Measurements from ENCODE around the gene ALK.

DNA sequence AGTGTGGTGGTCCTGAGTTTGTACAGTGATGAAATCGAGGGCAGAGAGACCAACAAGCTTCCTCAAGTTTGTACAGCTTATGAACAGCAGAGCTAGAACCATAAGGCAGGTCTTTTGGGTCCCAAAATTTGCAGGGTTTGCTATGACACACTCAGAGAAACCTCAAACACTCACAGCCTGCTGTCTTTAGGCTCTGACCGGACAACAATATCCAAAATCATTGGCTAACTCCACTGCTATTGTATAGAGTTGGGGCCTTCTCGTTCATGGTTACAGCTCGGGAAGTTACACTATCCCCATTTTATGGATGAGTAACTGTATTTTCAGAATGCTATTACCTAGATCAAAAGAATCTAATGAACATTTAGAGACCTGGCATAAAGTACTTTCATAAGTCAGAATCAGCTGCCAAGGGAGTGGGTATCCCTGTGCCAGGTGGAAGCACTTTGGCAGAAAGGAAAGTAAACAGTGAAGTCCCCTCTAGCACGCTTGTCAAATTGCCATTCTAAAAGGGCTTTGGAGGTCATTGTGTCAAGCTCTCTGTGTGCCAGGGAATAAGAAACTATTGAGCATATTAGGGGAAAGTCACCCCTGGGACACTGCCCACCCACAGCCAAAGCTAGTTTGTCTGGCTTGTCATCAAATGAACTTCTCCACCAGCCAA lies 331.8 kb downstream of the ALK start:
- TF ChIP-seq, protein P1, sequence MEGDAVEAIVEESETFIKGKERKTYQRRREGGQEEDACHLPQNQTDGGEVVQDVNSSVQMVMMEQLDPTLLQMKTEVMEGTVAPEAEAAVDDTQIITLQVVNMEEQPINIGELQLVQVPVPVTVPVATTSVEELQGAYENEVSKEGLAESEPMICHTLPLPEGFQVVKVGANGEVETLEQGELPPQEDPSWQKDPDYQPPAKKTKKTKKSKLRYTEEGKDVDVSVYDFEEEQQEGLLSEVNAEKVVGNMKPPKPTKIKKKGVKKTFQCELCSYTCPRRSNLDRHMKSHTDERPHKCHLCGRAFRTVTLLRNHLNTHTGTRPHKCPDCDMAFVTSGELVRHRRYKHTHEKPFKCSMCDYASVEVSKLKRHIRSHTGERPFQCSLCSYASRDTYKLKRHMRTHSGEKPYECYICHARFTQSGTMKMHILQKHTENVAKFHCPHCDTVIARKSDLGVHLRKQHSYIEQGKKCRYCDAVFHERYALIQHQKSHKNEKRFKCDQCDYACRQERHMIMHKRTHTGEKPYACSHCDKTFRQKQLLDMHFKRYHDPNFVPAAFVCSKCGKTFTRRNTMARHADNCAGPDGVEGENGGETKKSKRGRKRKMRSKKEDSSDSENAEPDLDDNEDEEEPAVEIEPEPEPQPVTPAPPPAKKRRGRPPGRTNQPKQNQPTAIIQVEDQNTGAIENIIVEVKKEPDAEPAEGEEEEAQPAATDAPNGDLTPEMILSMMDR (conservative IDR thresholded peaks at IDR 0.05; ENCODE audit: low read depth, low read length), result no peak
- no peak for TF ChIP-seq EZH2 (IDR thresholded peaks at IDR 0.05; ENCODE audit: borderline replicate concordance, low read depth, low read length, poor library complexity, severe bottlenecking)

Measured in A673 (cell line).